ENCODE results near the gene CENPH.

The CENPH gene

DNA sequence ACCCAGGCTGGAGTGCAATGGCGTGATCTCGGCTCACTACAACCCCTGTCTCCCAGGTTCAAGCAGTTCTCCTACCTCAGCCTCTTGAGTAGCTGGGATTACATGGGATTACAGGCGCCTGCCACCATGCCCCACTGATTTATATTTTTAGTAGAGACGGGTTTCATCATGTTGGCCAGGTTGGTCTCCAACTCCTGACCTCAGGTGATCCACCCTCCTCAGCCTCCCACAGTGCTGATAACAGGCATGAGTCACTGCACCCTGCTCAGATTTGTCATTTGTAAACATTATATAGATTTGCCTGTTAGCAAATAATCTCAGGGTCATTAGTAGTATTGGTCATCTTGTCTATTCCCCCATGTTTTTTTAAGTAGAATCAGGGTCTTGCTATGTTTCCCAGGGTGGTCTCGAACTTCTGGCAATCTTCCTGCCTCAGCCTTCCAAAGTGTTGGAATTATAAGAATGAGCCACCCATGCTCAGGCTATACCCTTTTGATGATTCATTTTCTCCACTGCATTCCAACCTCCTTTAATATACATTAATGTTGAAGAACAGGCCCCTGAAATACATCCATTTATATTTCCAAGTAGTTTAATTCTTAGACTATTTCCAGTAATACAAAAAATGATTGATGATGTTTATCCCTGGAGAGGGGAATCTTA lies 17.3 kb downstream of the CENPH start:
- no peak for TF ChIP-seq CTCF (IDR thresholded peaks at IDR 0.05; ENCODE audit: low read depth, low read length, missing control alignments)
- DNase-seq (ENCODE audit: extremely low read depth, low read depth): no peak
- H3K4me3 ChIP-seq (replicated peaks; ENCODE audit: low read depth, low read length): no peak overlapping the region

DNA sequence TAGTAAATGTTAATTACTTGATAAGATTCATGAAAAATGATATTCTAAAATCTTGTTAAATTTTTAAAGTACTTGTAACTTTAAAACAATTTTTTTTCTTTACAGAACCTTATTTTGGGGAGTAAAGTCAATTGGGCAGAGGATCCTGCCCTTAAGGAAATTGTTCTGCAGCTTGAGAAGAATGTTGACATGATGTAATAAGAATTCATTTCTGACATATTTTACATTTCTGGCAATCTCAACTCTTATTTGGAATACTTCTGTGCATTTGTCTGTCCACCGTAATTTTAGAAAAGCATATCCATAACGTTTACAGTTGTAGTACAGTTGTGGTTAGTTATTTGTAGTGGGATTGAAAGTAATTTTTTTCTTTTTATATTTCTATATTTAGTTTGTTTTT lies 20.2 kb downstream of the CENPH start:
- no peak overlapping the region for H3K4me3 ChIP-seq (replicated peaks; ENCODE audit: low read depth, low read length)
- no peak for TF ChIP-seq CTCF (IDR thresholded peaks at IDR 0.05; ENCODE audit: low read depth, low read length, missing control alignments)
- no peak for DNase-seq (ENCODE audit: extremely low read depth, low read depth)

GRCh38 chr5:69211200-69211599 lies 21.8 kb downstream of the CENPH start:
- TF ChIP-seq CTCF (IDR thresholded peaks at IDR 0.05; ENCODE audit: low read depth, low read length, missing control alignments): no peak
- DNase-seq (ENCODE audit: extremely low read depth, low read depth): no peak
- H3K4me3 ChIP-seq (replicated peaks; ENCODE audit: low read depth, low read length): no peak overlapping the region

GRCh38 chr5:69212022-69212421 lies 22.6 kb downstream of the CENPH start:
- TF ChIP-seq CTCF (IDR thresholded peaks at IDR 0.05; ENCODE audit: low read depth, low read length, missing control alignments): no peak
- no peak overlapping the region for H3K4me3 ChIP-seq (replicated peaks; ENCODE audit: low read depth, low read length)
- no peak for DNase-seq (ENCODE audit: extremely low read depth, low read depth)

DNA sequence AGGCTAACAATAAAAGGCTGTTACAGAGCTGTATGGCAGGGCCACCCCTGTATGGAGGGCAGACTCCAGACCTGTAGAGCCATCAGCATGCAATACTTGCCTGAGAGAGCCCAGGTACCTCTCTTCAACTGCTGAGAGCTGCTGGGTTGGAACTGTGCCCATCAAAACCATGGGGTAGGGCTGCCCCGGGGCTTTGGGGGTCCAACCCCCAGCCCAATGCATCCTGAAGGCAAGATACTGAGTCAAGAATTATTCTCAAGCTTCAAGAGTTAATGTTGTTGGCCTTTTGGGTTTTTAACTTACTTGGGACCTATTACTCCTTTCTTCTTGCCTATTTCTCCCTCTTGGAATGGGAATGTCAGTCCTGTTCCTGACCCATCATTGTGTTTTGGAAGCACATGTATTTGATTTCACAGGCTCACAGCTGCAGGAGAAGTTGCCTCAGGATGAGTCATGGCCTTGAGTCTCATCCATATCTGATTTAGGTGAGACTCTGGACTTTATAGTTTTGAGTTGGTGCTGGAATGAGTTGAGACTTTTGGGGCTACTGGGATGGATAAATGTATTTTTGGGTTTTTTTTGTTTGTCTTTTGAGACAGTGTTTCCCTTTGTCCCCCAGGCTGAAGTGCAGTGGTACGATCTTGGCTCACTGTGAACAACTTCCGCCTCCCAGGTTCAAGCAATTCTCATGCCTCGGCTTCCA lies 24.3 kb downstream of the CENPH start:
- no peak for TF ChIP-seq CTCF (IDR thresholded peaks at IDR 0.05; ENCODE audit: low read depth, low read length, missing control alignments)
- peak; percentile 57 for DNase-seq (ENCODE audit: extremely low read depth, low read depth)
- H3K4me3 ChIP-seq (replicated peaks; ENCODE audit: low read depth, low read length): no peak overlapping the region

DNA sequence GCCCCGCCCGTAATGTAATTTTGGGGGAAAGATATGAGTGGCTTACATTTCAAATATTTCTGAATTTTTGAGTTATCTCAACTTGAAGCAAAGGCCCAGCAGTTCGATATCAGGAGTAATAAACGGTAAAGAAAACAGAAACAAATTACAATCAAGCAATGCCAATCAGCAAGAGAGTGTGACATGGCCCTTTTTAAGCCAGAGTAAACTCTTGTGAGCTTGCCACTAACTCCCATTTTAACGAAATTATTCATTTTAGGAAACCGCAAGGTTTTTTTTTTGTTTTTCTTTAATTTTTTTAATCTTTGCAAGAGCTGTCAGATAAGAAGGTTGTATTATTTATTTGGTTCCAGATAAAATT lies 27.7 kb downstream of the CENPH start:
- no peak for TF ChIP-seq CTCF (IDR thresholded peaks at IDR 0.05; ENCODE audit: low read depth, low read length, missing control alignments)
- peak overlapping the region; percentile 98 for H3K4me3 ChIP-seq (replicated peaks; ENCODE audit: low read depth, low read length)
- no peak for DNase-seq (ENCODE audit: extremely low read depth, low read depth)

Measured in HFF-Myc (cell line).